IPS-NIHi7 (cell line): ENCODE results near the gene CCDC149.

Source experiments
- DNase-seq: peaks from one replicate; pipeline ENCODE4 v3.0.0; 2012; ENCODE audit warnings: mixed read lengths; ENCODE audit errors: extremely low spot score

The CCDC149 gene

DNA sequence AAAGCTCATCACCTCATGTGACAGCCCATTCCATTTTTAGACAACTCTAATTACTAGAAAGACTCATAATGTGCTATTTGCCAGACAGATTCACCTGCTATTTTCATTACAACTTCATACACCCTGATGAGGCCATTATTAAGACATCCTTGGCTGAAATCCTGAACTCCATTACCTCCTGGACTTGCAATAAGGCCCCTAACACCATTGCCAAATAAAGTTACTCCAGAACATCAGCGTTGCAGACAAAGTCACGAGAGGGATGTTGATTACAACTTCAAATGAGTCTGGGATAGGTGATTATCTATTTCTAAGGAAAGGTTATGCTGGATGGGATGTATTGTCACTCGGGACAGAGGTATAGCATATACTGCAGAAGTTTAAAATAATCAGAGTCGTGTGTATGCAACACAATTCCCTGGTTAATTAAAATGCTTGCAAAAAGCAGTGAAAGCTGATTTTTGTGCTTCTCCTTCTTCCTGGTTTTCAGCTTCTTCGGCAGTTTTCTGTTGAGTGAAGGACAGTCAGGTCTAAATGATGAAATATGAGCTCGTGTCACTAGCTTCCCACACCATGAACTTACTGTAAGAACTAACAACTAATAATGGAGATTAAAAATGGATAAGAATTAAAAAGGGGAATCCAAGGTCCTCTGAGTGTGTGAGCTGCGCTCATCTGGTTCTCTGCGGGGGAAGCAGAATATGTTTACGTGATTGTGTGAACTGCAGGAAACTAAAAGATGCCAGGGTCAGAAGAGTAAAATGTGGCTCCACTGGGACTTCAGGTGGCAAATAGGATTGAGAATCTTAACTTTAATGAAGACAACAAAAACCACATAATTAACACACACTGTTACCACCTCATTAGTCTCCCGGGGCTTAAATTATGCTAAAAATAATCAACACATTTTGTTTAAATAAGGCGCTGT is 135.0 kb downstream of the CCDC149 start:
- DNase-seq = no peak

DNA sequence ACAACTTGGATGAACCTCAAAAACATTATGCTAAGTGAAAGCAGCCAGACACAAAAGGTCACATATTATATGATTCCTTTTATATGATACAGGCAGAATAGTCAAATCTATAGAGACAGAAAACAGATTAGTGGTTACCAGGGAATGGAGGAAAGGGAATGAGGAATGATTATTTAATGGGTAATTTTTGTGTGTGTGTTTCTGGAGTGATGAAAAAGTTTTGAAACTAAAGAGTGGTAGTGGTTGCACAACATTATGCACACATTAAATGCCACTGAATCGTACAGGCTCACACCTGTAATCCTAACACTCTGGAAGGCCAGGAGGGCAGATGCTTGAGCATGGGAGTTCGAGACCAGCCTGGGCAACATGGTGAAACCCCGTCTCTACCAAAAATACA is 137.1 kb downstream of the CCDC149 start:
- DNase-seq = no peak

DNA sequence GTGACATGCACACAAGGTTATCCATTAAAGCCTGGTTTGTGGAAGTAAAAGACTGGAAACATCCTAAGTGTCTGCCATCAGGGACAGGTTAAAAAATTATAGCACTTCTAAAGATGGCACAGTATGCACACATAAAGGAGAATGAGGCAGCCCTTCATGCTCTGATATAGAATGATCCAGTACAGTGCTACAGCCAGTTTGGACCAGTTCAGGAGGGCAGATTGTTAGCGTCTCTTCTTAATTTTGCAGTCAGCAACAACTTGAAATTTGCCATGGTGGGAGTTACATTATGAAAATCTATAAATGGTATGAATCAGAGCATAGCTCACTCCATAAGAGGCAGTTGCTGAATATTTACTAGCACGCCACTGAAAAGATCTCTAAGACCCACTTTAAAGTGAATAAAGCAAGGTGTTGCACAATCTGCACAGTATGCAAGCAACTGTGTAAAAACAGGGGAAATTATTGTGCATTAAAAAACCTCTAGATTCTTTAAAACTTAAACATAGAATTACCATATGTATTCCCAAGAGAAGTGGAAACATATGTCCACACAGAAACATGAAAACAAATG is 137.7 kb downstream of the CCDC149 start:
- DNase-seq = no peak

DNA sequence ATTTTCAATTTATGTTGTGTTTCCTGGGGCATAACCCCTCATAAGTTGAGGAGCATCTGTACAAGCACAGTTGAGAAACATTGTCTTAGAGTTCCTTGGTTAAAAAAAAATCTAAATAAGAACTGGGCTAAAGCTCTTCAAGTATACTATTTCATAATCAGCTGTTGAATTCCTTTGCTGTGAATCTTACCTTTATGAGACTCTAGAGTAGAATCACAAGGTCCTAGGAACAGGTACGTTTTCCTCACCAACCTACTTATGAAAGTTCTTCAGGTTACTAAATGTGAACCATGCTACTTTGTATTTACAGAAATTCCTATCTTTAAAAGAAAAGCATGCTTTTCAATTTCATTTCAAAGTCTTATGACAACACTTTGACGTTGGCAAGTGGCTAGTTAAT is 138.4 kb downstream of the CCDC149 start:
- no peak for DNase-seq

DNA sequence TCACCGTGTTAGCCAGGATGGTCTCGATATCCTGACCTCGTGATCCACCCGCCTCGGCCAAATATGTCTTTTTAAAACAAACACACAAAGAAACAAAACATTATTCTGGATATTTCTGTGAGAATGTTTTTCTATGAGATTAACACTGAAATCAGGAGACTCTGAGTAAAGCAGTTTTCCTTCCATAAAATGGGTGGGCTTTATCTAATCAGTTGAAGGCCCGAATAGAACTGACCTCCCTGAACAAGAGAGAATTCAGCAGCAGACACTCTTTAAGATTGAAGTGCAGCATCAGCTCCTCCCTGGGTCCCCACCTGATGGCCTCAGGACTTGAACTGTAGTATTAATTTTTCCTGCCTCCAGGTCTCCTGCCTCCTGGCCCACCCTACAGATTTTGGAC is 139.9 kb downstream of the CCDC149 start:
- DNase-seq = no peak

DNA sequence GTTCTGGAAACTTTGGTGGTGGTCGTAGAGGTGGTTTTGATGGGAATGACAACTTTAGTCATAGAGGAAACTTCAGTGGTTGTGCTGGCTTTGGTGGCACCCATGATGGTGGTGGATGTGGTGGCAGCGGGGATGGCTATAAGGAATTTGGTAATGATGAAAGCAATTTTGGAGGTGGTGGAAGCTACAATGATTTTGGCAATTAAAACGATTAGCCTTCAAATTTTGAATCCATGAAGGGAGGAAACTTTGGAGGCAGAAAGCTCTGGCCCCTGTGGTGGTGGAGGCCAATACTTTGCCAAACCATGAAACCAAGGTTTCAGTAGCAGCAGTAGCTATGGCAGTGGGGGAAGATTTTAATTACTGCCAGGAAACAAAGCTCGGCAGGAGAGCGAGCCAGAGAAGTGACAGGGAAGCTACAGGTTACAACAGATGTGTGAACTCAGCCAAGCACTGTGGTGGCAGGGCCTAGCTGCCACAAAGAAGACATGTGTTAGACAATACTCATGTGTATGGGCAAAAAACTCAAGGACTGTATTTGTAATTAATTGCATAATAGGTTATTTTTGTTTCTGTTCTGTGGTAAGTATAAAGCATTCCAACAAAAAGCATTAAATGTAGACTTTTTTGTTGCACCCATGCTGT is 140.7 kb downstream of the CCDC149 start:
- DNase-seq = no peak

DNA sequence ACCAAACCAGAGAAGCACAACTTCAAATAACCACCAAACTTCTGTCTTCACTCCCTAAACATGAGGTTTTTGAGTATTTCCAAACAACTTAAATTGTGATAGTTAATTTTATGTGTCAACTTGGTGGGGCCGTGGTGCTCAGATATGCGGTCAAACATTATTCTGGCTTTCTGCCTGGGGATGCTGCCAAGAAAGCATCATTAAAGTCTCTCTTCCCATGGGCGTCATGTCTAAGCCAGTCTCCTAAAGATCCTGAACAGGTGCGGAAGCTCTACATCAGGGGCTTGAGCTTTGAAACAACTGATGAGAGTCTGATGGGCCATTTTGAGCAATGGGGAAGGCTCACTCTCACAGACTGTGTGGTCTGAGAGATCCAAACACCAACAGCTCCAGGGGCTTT is 141.6 kb downstream of the CCDC149 start:
- no peak for DNase-seq

DNA sequence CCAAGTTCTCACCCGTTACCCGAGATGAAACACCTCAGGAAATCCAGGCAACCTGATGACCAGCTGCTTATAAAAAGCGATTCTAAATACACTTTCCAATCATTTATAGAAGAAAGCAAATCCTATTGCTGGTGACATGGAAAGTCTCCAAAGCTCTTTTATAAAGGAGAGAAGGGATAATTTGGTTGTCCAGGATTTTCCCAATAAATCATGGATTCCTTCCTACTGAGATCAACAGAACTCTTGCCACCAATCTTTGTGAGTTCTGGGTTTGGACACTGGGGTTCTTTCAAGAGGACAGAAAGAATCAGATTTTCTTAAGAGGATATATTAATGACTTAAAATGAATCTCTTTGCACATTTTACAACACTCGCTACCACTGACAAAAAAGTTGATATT is 142.2 kb downstream of the CCDC149 start:
- no peak for DNase-seq

DNA sequence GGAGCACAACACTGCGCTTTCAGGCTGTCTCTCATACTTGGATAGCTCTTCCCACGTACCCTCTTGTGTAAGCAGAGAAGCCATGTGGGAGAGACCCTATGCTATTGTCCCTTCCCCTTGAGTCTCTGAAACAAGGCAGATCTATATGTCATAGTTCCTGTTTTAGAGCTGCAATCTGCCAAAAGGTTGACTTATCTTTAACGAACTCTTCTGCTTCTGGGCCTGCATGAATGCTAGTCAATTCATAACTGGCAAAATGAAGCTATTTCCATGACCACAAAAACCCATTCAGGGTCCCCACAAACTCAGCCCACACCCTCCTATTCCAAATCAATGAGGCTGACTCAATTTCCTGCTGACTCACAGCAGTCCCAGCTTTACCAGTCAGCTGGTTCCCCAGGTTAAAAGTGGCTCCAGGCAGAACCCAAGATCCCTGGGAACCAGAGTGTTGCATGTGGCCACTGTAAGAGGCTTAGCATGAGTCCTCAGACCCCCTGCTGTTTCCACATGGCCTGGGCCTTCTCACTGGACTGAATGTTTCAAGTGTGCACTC is 142.7 kb downstream of the CCDC149 start:
- DNase-seq = no peak

DNA sequence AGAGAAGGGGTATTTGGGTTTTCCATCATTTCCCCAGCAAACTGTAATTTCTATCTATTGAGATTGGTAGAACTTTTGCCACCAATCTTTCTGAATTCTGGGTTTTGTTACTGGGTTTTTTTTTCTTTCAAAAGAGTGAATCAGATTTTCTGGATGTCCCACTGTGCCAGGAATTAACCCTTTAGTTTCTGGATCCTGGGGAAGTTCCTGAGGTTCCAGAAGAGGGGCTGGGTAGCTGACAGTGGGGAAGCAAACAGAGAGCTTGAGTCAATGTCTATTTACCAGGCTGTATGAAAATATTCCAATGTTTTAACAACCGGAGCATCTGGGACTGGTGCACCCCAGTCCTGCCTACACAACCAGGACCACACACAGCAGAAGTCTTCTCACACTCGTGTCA is 143.3 kb downstream of the CCDC149 start:
- DNase-seq = no peak

DNA sequence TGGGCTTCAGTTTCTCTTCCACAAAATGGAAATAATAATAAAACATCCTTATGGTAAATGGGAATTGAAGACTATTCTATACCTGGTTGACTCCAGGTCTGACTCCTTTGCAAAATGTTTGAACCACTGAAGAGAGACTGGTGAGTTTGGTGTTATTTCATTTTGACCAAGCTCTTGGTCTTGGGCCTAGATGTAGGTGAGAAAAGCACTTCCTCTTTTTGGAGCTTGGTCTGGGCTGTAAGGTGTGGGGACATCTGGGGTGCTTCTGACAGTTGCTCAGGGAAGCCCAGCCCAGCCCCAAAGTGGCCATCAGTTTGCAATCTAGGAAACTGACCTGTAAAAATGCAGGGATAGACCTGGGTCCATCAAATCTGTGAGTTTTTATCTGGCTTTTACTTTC is 144.2 kb downstream of the CCDC149 start:
- DNase-seq = no peak

DNA sequence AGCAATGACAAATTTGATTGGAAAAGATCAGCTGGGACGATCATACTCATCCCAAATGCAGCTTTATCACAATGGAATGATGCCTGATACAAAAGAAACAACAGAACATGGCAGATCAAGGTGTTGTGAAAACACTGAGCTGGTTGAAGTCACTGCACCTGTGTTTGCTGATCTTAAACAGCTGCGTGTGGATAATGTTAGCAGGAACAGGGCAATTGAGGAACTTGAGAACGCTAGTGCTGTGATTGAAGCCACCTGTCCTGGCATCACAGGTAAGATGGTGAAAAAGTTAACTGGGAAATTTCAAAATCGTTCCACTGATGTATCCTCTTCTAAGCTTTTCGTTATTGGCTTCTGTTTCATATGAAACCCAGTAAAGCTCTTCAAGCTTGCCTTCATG is 144.8 kb downstream of the CCDC149 start:
- DNase-seq = no peak

DNA sequence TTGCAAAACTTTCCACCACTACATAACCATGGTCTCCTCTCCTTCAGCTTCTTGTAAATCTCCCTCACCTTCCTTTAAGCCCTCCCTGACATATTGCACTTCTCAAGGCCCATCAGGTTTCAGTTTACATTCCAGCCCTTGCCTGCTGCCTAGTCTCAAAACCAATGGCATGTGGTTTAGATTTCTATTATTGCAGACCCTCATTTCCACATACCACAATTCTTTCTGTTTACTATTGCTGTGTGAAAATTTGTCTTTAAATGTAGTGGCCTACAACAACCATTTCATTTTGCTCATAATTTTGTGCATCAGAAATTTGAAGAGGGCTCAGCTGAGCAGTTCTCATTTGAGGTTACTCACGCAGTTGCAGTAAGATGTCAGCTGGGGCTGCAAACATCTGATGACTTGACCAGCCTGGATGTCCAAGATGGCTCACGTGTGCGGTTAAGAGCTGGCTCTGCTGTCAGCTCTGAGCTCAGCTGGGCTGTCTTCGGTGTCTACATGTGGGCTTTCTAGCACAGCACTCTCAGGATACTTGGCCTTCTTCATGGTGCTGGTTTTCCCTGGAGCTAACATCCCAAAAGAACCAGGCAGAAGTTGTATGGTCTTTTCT is 147.4 kb downstream of the CCDC149 start:
- no peak for DNase-seq

DNA sequence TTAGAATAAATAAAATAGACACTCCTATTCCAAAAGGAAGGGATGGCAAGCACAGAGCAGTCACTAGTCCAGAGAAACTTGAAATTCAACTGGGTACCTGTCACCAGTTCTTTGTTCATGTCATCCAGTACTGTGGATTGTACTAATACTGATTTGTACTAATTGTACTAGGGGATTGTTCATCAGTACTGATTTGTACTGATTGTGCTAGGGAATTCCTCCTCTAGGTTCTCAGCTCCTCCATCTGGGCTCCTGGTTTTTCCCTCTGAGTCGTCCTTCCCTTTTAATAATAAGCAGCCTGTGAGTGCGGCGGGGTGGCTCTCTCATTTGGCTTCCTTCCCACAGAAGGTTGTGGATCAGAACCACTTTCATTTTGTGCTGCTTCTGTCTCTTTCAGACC is 148.5 kb downstream of the CCDC149 start:
- DNase-seq = no peak

DNA sequence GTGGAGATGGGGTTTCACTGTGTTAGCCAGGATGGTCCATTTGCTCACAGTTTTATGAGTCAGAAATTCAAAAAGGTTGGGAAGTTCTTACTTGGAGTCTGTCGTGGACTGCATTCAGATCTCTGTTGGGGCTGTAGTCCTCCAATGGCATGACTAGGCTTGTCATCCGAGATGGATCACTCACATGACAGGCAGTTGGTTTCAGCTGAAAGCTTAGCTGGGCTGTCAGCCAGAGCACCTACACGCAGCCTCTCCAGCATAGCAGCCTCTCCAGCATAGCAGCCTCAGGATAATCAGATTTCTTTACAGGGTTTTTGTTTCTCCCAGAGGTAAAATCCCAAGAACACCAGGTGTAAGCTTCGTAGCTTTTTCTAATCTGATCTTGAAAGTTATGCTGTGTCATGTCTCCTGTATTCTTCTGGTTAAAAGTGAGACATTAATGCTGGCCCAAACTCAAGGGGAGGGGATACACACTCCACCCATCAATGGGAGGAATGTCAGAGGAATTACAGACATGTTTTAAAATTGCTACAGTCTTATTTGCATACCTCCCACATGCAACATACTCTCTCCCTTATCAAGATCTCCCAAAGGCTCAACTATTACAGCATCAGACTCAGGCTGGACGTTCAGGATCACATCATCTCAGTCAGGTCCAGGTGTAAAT is 149.1 kb downstream of the CCDC149 start:
- no peak for DNase-seq
